T-helper 17 cell (primary cell): ENCODE results near the gene UBAC1. TPM values are rescaled to one million over a fixed set of nuclear protein-coding genes. Genes with fewer than 3 reads are reported as not detected.
A peak's percentile ranks its signal among the peaks of the same experiment; 100 is the strongest.
"Not testable (repeated sequence)": the region's sequence is repeated elsewhere in the genome, so short reads cannot be mapped to it uniquely, and the experiment has no call there.

ENCODE experiments used
- ATAC-seq: fragments of 150-1000 bp; cut with Tn5 transposase; 2 replicates; pipeline ENCODE4 v1.10.0; 2021; ENCODE audit warnings: mild to moderate bottlenecking, moderate library complexity
- DNase-seq, 3 donors: peaks; one replicate each; pipeline versions ENCODE4 v3.0.0 to v3.0.0-alpha.2; 2020 to 2021
- H3K9me3 ChIP-seq: one replicate; pipeline ENCODE4 v1.7.0; 2013; ENCODE audit warnings: low read length, mild to moderate bottlenecking; ENCODE audit not compliant: control insufficient read depth, poor library complexity, severe bottlenecking
- H3K27ac Mint-ChIP-seq: one replicate; pipeline ENCODE4 v1.8.0; 2022; ENCODE audit warnings: mild to moderate bottlenecking, moderate library complexity, mixed read lengths
- H3K27me3 Mint-ChIP-seq: one replicate; pipeline ENCODE4 v1.8.0; 2022; ENCODE audit warnings: mixed read lengths
- H3K36me3 Mint-ChIP-seq: one replicate; pipeline ENCODE4 v1.8.0; 2022; ENCODE audit warnings: low read depth, mixed read lengths
- H3K4me1 Mint-ChIP-seq: one replicate; pipeline ENCODE4 v1.8.0; 2022; ENCODE audit warnings: mild to moderate bottlenecking, mixed read lengths
- H3K4me3 Mint-ChIP-seq: one replicate; pipeline ENCODE4 v1.8.0; 2022; ENCODE audit warnings: mild to moderate bottlenecking, moderate library complexity, mixed read lengths
- total RNA-seq, 4 donors: library from RNA in 2 of 4; stranded (reverse) in 2 of 4; gene quantifications; one replicate each; pipeline ENCODE4 v1.2.3 and lab custom pipeline; 2022 to 2026

The UBAC1 gene
- total RNA-seq, 2 donors from 2014 or later = 23.2 to 23.7 TPM

- DNase-seq = no peak
- H3K4me1 Mint-ChIP-seq = peaks cover 12% of the 10 kb centered on the region
- H3K27ac Mint-ChIP-seq = no peak overlapping the region
- ATAC-seq = no peak
- peaks cover 19% of the 10 kb centered on the region for H3K36me3 Mint-ChIP-seq
- H3K9me3 ChIP-seq = no peaks in the 10 kb centered on the region
- no peak overlapping the region for H3K4me3 Mint-ChIP-seq
- no peaks in the 10 kb centered on the region for H3K27me3 Mint-ChIP-seq
Measured at GRCh38 chr9:135944444-135945252, 16.5 kb downstream of the UBAC1 start.

GRCh38 chr9:135943604-135944003, 17.6 kb downstream of the UBAC1 start:
- H3K9me3 ChIP-seq, H3K4me3 Mint-ChIP-seq, DNase-seq, H3K27me3 Mint-ChIP-seq, ATAC-seq, H3K27ac Mint-ChIP-seq, H3K4me1 Mint-ChIP-seq: not testable (repeated sequence)
- peaks cover 15% of the 10 kb centered on the region for H3K36me3 Mint-ChIP-seq

GRCh38 chr9:135941288-135941995, 19.7 kb downstream of the UBAC1 start:
- Mint-ChIP-seq H3K27me3 (no peaks in the 10 kb centered on the region), H3K36me3 (peaks cover 11% of the 10 kb centered on the region), H3K4me1 (peaks cover 5% of the 10 kb centered on the region), H3K27ac (no peak overlapping the region), H3K4me3 (no peak overlapping the region)
- DNase-seq (no peak), ATAC-seq (no peak)
- no peaks in the 10 kb centered on the region for H3K9me3 ChIP-seq

- peaks cover 8% of the 10 kb centered on the region for H3K36me3 Mint-ChIP-seq
- peaks cover 5% of the 10 kb centered on the region for H3K4me1 Mint-ChIP-seq
- DNase-seq = peak in 2 of 3 donors; percentile 28 to 35
- H3K4me3 Mint-ChIP-seq = peak overlapping the region; percentile 67
- ATAC-seq = peak; percentile 84
- peak overlapping the region; percentile 68 for H3K27ac Mint-ChIP-seq
- H3K27me3 Mint-ChIP-seq = no peaks in the 10 kb centered on the region
- H3K9me3 ChIP-seq = no peaks in the 10 kb centered on the region
Measured at GRCh38 chr9:135939351-135940265, 21.6 kb downstream of the UBAC1 start.

GRCh38 chr9:135937521-135938489, 23.4 kb downstream of the UBAC1 start:
- H3K36me3 Mint-ChIP-seq = peaks cover 5% of the 10 kb centered on the region
- no peaks in the 10 kb centered on the region for H3K9me3 ChIP-seq
- no peak overlapping the region for H3K4me3 Mint-ChIP-seq
- H3K4me1 Mint-ChIP-seq = peaks cover 7% of the 10 kb centered on the region
- ATAC-seq (no peak), DNase-seq (no peak)
- H3K27me3 Mint-ChIP-seq = no peaks in the 10 kb centered on the region
- no peak overlapping the region for H3K27ac Mint-ChIP-seq

GRCh38 chr9:135933114-135933513, 28.1 kb downstream of the UBAC1 start:
- peaks cover 8% of the 10 kb centered on the region for H3K4me1 Mint-ChIP-seq
- H3K27ac Mint-ChIP-seq = no peak overlapping the region
- H3K9me3 ChIP-seq = no peaks in the 10 kb centered on the region
- H3K27me3 Mint-ChIP-seq = no peaks in the 10 kb centered on the region
- H3K36me3 Mint-ChIP-seq = peaks cover 2% of the 10 kb centered on the region
- ATAC-seq (no peak), DNase-seq (no peak)
- no peak overlapping the region for H3K4me3 Mint-ChIP-seq

- no peaks in the 10 kb centered on the region for H3K9me3 ChIP-seq
- H3K27ac Mint-ChIP-seq = no peak overlapping the region
- ATAC-seq (no peak), DNase-seq (no peak)
- no peaks in the 10 kb centered on the region for H3K27me3 Mint-ChIP-seq
- H3K4me1 Mint-ChIP-seq = peaks cover 8% of the 10 kb centered on the region
- H3K36me3 Mint-ChIP-seq = peaks cover 2% of the 10 kb centered on the region
- H3K4me3 Mint-ChIP-seq = no peak overlapping the region
Measured at GRCh38 chr9:135932656-135933055, 28.5 kb downstream of the UBAC1 start.

GRCh38 chr9:135931349-135931820, 29.8 kb downstream of the UBAC1 start:
- H3K27ac Mint-ChIP-seq = no peak overlapping the region
- peaks cover 6% of the 10 kb centered on the region for H3K4me1 Mint-ChIP-seq
- no peaks in the 10 kb centered on the region for H3K27me3 Mint-ChIP-seq
- H3K4me3 Mint-ChIP-seq = no peak overlapping the region
- no peak for DNase-seq
- H3K9me3 ChIP-seq = no peaks in the 10 kb centered on the region
- no peak for ATAC-seq
- peaks cover 2% of the 10 kb centered on the region for H3K36me3 Mint-ChIP-seq

GRCh38 chr9:135930446-135931345, 30.5 kb downstream of the UBAC1 start:
- H3K9me3 ChIP-seq = no peaks in the 10 kb centered on the region
- no peak for DNase-seq
- H3K27me3 Mint-ChIP-seq = no peaks in the 10 kb centered on the region
- H3K27ac Mint-ChIP-seq = no peak overlapping the region
- H3K4me1 Mint-ChIP-seq = peaks cover 6% of the 10 kb centered on the region
- H3K4me3 Mint-ChIP-seq = no peak overlapping the region
- ATAC-seq = no peak
- H3K36me3 Mint-ChIP-seq = peaks cover 2% of the 10 kb centered on the region

GRCh38 chr9:135929656-135930445, 31.3 kb downstream of the UBAC1 start:
- Mint-ChIP-seq H3K4me3 (no peak overlapping the region), H3K4me1 (peaks cover 14% of the 10 kb centered on the region), H3K36me3 (peaks cover 2% of the 10 kb centered on the region), H3K27me3 (no peaks in the 10 kb centered on the region), H3K27ac (no peak overlapping the region)
- no peak for ATAC-seq
- no peak for DNase-seq
- no peaks in the 10 kb centered on the region for H3K9me3 ChIP-seq
